Activated naive CD8-positive, alpha-beta T cell treated with anti-CD3 and anti-CD28 coated beads for 36 hours (primary cell): ENCODE results near the gene ARRB1. TPM values are rescaled to one million over a fixed set of nuclear protein-coding genes. Genes with fewer than 3 reads are reported as not detected.
"Not testable (repeated sequence)": the region's sequence is repeated elsewhere in the genome, so short reads cannot be mapped to it uniquely, and the experiment has no call there.

ENCODE experiments used
- DNase-seq: peaks from one replicate; pipeline ENCODE4 v3.0.0; 2021
- H3K27ac Mint-ChIP-seq: one replicate; pipeline ENCODE4 v1.8.0; 2022; ENCODE audit warnings: mild to moderate bottlenecking, moderate library complexity, mixed read lengths
- H3K27me3 Mint-ChIP-seq: one replicate; pipeline ENCODE4 v1.8.0; 2022; ENCODE audit warnings: mild to moderate bottlenecking, mixed read lengths
- H3K36me3 Mint-ChIP-seq: one replicate; pipeline ENCODE4 v1.8.0; 2021; ENCODE audit warnings: mild to moderate bottlenecking, mixed read lengths
- H3K4me1 Mint-ChIP-seq: one replicate; pipeline ENCODE4 v1.8.0; 2021; ENCODE audit warnings: mixed read lengths
- H3K4me3 Mint-ChIP-seq: one replicate; pipeline ENCODE4 v1.8.0; 2022; ENCODE audit warnings: mild to moderate bottlenecking, moderate library complexity, mixed read lengths
- H3K9me3 Mint-ChIP-seq: one replicate; pipeline ENCODE4 v1.8.0; 2022; ENCODE audit warnings: mixed read lengths
- total RNA-seq, 2 experiments: library from RNA; stranded (reverse); gene quantifications; one replicate each; pipeline ENCODE4 v1.2.3, GENCODE V29; 2021

The ARRB1 gene
- total RNA-seq, 2 experiments from 2014 or later, result 25.6 to 26.3 TPM

DNA sequence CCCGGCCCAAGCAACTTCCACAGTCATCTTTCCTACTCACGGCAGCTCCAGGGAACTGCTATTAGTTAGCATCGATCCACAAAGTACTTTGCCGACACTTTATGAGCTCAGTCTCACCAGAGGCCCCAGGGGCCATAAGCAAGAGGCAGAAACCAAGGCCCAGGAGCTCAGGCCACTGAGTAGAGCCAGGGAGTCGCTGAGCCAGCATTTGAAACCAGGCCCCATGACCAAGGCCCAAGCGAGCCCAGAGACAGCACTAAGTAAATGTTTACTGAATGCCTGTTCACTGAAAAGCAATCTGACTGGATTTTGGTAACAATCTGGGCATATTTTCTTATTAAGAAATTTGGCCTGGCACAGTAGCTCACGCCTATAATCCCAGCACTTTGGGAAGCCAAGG lies 43.3 kb downstream of the ARRB1 start:
- Mint-ChIP-seq H3K27ac (no peak overlapping the region), H3K4me3 (no peak overlapping the region), H3K27me3 (no peaks in the 10 kb centered on the region), H3K36me3 (peaks cover 2% of the 10 kb centered on the region), H3K4me1 (peaks cover 12% of the 10 kb centered on the region), H3K9me3 (no peaks in the 10 kb centered on the region)
- no peak for DNase-seq

DNA sequence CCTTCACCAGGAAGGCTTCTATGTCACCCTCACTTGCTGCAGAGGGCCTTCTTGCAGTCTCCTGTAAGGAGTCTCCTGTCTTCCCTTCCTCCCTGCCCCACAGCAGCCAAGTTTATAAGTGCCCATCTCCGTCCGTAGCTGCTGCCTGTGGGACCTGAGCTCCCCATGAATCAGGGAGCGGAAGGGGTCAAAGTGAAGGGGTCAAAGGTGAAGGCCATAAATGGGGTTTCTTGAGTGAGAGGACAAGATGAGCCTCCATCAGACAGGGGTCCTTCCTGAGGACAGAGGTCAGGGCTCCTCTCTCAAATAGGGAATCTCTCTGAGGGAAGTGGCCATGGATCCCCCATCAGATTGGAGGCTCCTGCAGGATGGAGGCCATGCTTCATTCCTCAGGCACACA lies 44.4 kb downstream of the ARRB1 start:
- no peak for DNase-seq
- Mint-ChIP-seq H3K4me3 (no peak overlapping the region), H3K27me3 (no peaks in the 10 kb centered on the region), H3K27ac (no peak overlapping the region), H3K36me3 (peaks cover 2% of the 10 kb centered on the region), H3K4me1 (peaks cover 15% of the 10 kb centered on the region), H3K9me3 (no peaks in the 10 kb centered on the region)

DNA sequence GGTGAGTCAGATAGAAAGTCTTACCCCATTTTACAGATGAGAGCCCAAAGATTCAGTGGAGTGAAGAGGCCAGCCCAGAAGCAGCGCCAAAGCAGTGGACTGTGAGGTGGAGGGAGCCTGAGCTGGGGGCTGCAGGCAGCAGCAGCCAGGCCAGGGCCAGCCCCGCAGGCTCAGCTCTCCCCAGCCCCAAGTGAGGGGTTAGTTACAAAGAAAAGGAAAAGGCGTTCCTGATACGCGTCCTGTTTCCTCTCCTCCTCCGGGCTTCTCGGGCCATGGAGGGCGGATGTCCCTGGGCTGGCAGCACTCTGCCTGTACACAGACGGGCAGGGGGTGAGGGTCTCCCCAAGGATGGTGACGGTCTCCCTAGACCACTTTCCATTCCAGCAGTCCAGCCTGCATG lies 44.9 kb downstream of the ARRB1 start:
- no peak for DNase-seq
- Mint-ChIP-seq H3K4me1 (peaks cover 15% of the 10 kb centered on the region), H3K27me3 (no peaks in the 10 kb centered on the region), H3K36me3 (peaks cover 2% of the 10 kb centered on the region), H3K9me3 (no peaks in the 10 kb centered on the region), H3K27ac (no peak overlapping the region), H3K4me3 (no peak overlapping the region)

DNA sequence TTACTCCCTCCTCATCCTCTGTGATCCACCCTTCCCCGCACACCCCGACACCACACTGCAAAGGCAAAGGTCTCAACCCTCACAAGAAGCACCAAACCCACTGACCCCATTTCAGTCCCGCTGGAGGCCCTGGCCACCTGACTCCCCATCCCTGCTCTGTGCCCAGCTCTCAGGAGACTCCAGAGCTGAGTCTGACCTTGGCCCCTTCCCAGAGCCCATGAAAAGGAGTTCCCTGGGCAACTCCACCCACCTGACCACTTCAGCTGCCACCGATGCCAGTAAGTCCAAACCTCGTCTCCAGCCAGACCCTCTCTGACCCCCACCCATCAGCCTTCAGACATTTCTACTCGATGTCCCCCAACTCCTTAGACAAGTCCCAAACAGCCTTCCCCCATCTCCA lies 45.5 kb downstream of the ARRB1 start:
- H3K4me1 Mint-ChIP-seq, result peaks cover 15% of the 10 kb centered on the region
- H3K36me3 Mint-ChIP-seq, result peaks cover 2% of the 10 kb centered on the region
- H3K27ac Mint-ChIP-seq, result no peak overlapping the region
- no peak overlapping the region for H3K4me3 Mint-ChIP-seq
- no peaks in the 10 kb centered on the region for H3K27me3 Mint-ChIP-seq
- no peak for DNase-seq
- no peaks in the 10 kb centered on the region for H3K9me3 Mint-ChIP-seq

DNA sequence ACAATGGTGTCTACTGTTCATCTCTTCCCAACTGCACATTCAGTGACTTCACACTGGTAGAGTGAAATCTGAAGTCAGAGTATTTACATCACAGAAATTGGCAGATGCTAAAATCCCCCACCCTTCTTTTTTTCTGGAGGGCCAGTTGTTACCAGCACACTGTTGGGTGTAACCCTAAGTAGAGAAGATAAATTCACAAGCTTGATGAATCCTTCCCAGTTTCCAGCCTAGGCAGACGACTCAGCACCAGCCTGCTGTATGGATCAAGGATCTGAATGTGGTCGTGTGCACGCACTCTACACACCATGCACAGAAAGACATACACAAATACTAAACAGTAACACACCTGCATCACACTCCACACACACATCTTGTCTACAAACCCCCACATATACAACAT lies 46.0 kb downstream of the ARRB1 start:
- no peaks in the 10 kb centered on the region for H3K27me3 Mint-ChIP-seq
- H3K9me3 Mint-ChIP-seq, result no peaks in the 10 kb centered on the region
- no peak overlapping the region for H3K4me3 Mint-ChIP-seq
- H3K27ac Mint-ChIP-seq, result no peak overlapping the region
- H3K36me3 Mint-ChIP-seq, result peaks cover 2% of the 10 kb centered on the region
- DNase-seq, result no peak
- peaks cover 15% of the 10 kb centered on the region for H3K4me1 Mint-ChIP-seq

DNA sequence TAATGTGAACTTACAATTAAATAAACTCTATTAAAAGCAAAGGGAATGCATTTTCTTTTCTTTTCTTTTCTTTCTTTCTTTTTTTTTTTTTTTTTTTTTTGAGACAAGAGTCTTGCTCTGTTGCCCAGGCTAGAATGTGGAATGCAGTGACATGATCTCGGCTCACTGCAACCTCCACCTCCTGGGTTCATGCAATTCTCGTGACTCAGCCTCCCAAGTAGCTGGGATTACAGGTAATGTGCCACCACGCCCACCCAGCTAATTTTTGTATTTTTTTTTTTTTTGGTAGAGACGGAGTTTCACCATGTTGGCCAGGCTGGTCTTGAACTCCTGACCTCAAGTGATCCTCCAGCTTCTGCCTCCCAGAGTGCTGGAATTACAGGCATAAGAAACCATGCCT lies 46.5 kb downstream of the ARRB1 start:
- H3K27me3 Mint-ChIP-seq, H3K9me3 Mint-ChIP-seq, H3K27ac Mint-ChIP-seq, DNase-seq, H3K36me3 Mint-ChIP-seq, H3K4me3 Mint-ChIP-seq: not testable (repeated sequence)
- peaks cover 15% of the 10 kb centered on the region for H3K4me1 Mint-ChIP-seq

DNA sequence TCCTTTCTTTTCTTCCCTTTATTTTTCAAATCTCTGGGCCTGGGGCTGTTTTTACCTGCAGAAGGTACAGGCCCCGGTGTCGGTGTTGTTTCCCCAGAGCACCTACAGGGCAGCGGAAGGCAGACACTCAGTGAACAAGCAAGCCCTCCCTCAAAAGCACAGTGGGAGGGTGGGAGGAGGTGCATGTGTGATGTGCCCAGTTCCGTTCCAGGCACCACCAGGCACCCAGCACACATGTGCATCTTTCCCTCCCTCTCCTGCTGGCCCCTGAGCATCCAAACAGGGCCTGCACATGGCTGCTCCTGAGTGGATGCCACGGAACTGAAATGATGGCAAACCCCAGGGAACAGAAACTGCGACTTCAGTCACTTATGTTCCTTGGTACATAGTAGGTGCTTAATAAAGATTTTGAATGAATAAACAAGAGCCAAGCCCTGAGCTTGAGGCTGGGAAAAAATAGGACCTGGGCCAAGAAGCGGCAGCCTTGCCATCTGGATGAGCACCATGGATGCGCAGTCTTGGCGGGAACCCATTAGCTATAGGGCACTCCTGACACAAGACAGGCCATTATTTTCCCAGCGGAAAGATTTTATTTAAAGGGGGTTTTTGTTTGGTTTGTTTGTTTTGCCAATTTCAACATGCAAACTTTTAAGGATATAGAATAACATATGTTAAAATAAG lies 47.8 kb downstream of the ARRB1 start:
- H3K4me1 Mint-ChIP-seq, result peaks cover 15% of the 10 kb centered on the region
- H3K27me3 Mint-ChIP-seq, result no peaks in the 10 kb centered on the region
- DNase-seq, result no peak
- H3K9me3 Mint-ChIP-seq, result no peaks in the 10 kb centered on the region
- no peak overlapping the region for H3K4me3 Mint-ChIP-seq
- peaks cover 2% of the 10 kb centered on the region for H3K36me3 Mint-ChIP-seq
- H3K27ac Mint-ChIP-seq, result no peak overlapping the region

DNA sequence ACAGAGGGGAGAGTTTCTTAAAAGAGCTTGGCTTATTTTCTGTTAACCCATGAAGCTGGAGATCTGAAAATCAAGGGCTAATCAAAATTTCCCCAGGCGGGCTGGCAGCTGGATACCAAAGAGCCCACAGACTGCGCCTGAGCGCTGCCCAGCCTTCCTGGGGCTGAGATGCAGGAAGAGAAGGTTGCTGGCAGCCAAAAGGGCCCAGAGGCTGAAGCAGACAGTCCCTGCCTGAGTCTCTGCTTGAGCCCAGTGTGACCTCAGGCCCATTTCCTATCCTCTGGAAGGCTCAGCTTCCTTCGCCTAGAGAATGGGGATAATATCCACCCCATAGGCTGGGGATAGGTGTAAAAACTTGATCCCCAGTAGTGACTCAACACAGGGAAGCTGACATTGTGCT lies 49.1 kb downstream of the ARRB1 start:
- peaks cover 2% of the 10 kb centered on the region for H3K36me3 Mint-ChIP-seq
- no peaks in the 10 kb centered on the region for H3K27me3 Mint-ChIP-seq
- no peaks in the 10 kb centered on the region for H3K9me3 Mint-ChIP-seq
- no peak overlapping the region for H3K4me3 Mint-ChIP-seq
- no peak overlapping the region for H3K27ac Mint-ChIP-seq
- H3K4me1 Mint-ChIP-seq, result peaks cover 15% of the 10 kb centered on the region
- DNase-seq, result no peak

DNA sequence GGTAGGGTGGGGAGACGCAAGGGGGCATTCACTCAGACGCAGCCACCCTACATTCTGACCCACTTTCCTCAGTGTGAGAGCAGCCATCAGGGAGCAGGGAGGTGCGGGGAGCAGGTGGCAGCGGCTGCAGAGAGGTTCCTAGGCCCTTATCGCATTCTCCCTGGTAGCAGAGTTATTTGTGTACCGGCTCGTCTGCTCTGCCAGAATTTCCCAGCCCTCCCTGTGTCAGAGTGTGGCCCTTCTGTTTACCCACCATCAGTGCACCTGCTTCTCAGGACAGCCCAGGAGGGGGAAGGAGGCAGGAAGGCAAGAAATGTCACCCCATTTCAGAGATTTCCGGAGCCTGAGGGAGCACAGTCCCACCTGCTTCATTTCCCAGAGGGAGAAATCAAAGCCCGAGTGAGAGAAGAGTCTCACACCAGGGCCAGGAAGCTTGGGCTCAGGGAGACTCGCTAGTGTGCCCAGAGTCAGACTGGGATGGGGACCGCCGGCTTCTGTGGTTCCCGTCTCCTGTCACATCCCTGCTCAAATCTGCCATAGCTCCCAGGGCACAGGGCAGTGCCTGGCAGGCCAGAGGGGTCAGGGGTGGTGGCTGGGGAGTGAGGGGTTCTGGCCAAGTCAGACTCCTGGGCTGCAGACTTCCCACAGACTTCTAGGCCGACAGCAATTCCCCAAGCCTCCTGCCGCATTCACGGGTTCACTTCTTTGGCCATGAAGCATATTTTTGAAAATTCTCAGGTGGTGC lies 49.7 kb downstream of the ARRB1 start:
- Mint-ChIP-seq H3K4me1 (peaks cover 13% of the 10 kb centered on the region), H3K27me3 (no peaks in the 10 kb centered on the region), H3K9me3 (no peaks in the 10 kb centered on the region), H3K36me3 (peaks cover 2% of the 10 kb centered on the region), H3K27ac (no peak overlapping the region), H3K4me3 (no peak overlapping the region)
- no peak for DNase-seq

DNA sequence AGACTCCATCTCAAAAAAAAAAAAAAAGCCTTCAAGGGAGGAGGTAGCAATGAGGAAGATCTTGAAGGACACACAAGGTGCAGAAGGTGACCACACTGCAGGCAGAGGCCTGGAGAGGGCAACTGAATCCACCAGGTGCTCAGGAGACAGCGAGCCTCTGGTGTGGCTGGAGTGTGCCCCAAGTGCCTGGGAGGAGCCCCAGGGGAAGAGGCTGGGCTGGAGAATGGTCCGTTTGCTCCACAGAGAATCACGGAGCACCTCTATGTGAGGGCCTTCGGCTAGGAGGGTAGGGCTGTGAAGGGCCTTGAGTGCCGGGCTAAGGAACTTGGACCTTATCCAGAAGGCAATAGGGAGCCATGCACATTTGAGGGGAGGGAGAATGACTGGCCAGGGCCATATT lies 50.3 kb downstream of the ARRB1 start:
- Mint-ChIP-seq H3K9me3 (no peaks in the 10 kb centered on the region), H3K4me1 (peaks cover 13% of the 10 kb centered on the region), H3K36me3 (peaks cover 4% of the 10 kb centered on the region)

DNA sequence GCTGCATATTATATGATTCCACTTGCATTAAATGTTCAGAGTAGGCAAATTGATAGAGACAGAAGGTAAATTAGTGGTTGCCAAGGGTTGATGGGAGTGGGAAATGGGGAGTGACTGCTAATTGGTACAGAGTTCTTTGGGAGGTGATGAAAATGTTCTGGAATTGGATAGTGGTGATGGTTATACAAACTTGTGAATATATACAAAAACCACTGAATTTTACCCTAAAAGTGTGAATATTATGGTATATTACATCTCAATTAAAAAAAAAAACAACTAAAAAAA lies 52.5 kb downstream of the ARRB1 start:
- H3K4me1 Mint-ChIP-seq, result peaks cover 12% of the 10 kb centered on the region
- no peak overlapping the region for H3K27ac Mint-ChIP-seq
- H3K9me3 Mint-ChIP-seq, result no peaks in the 10 kb centered on the region
- DNase-seq, result no peak
- no peak overlapping the region for H3K4me3 Mint-ChIP-seq
- peaks cover 9% of the 10 kb centered on the region for H3K36me3 Mint-ChIP-seq
- H3K27me3 Mint-ChIP-seq, result no peaks in the 10 kb centered on the region

More for the DNA sequence above, 50.3 kb downstream of the ARRB1 start:
- no peak for DNase-seq
- Mint-ChIP-seq H3K27ac (no peak overlapping the region), H3K4me3 (no peak overlapping the region), H3K27me3 (no peaks in the 10 kb centered on the region)

DNA sequence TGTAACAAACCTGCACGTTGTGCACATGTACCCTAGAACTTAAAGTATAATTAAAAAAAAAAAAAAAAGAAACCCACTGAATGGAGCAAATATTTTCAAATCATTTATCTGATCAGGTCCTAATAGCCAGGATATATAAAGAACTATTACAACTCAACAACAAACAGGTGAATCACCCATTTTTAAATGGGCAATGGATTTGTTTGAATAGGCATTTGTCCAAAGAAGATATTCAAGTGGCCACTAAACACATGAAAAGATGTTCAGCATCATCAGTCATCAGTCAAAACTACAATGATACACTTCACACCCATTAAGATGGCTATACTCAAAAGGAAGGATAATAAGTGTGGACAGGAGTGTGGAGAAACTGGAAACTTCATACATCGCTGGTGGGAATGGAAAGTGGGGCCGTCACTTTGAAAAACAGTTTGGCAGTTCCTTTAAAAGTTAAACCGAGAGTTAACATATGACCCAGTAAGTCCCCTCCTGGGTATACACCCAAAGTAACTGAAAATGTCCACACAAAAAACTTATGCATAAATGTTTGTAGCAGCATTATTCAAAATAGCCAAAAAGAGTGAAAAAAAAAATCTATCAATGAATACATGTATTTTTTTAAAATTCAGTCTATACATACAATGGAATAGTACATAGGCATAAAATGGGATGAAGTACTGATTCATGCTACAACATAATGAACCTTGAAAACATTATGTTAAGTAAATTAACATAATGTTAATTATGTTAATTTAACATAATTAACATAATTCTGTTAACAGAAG lies 53.1 kb downstream of the ARRB1 start:
- H3K27me3 Mint-ChIP-seq, result no peaks in the 10 kb centered on the region
- no peaks in the 10 kb centered on the region for H3K9me3 Mint-ChIP-seq
- peaks cover 9% of the 10 kb centered on the region for H3K36me3 Mint-ChIP-seq
- H3K4me1 Mint-ChIP-seq, result peaks cover 17% of the 10 kb centered on the region
- H3K4me3 Mint-ChIP-seq, result no peak overlapping the region
- no peak overlapping the region for H3K27ac Mint-ChIP-seq
- no peak for DNase-seq

DNA sequence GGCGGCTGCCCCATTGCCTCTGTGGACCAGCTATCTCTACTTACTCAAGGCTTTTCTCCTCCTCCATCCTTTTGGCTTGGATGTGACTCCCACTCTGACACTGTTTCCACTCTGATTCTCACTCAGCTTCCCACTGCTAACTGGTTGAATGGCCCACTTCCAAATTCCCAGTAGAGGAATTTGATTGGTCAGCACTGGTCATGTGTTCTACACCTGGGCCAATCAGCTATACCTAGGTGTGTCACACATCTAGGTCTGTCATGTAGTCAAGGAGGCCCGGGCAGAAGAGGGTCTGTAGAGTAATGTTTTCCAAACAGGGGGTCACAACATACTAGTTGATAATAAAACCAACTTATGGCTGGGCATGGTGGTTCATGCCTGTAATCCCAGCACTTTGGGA lies 57.6 kb downstream of the ARRB1 start:
- H3K4me3 Mint-ChIP-seq, result no peak overlapping the region
- H3K27me3 Mint-ChIP-seq, result no peaks in the 10 kb centered on the region
- no peak for DNase-seq
- H3K4me1 Mint-ChIP-seq, result peaks cover 15% of the 10 kb centered on the region
- H3K9me3 Mint-ChIP-seq, result no peaks in the 10 kb centered on the region
- H3K36me3 Mint-ChIP-seq, result peaks cover 9% of the 10 kb centered on the region
- H3K27ac Mint-ChIP-seq, result no peak overlapping the region

DNA sequence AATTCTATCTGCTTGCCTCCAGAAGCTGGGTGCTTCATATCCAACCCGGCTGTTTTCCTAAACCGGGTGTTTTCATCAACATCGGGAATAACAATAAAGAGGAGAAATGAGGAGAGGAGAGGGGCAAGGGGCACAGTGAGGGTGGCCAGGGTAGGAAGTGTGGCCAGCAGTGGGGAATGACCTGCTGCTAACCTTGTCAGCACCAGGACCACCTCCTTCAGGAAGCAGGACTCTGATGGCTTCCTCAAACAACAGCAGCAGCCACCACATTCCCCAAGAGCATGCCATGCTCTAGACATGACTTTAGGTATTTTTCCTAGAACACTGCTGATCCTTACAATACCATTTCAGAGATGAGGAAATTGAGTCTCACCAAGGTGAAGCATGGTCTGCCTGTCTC lies 58.5 kb downstream of the ARRB1 start:
- Mint-ChIP-seq H3K4me1 (peaks cover 15% of the 10 kb centered on the region), H3K36me3 (peaks cover 9% of the 10 kb centered on the region), H3K9me3 (no peaks in the 10 kb centered on the region), H3K4me3 (no peak overlapping the region), H3K27me3 (no peaks in the 10 kb centered on the region), H3K27ac (no peak overlapping the region)
- no peak for DNase-seq

DNA sequence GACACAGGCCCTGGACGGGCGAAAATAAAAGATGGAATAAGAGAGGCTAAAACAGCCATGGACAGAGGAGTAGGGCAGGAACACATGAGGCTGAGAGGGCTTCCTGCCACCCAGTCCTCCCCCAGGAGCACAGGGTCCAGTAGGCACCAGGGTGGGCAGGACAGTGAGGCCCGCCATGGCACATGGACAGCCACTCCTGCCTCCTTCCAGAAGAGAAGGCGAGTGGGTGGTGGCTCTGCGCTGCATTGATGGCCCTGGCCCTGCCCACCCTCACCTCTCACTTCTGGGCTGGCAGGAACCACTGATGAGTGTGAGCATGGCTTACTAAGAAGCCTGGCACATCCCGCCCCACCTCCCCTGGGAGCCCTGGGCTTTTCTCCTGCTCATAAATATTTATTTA lies 59.7 kb downstream of the ARRB1 start:
- Mint-ChIP-seq H3K36me3 (peaks cover 9% of the 10 kb centered on the region), H3K9me3 (no peaks in the 10 kb centered on the region), H3K4me3 (no peak overlapping the region), H3K27me3 (no peaks in the 10 kb centered on the region), H3K27ac (no peak overlapping the region), H3K4me1 (peaks cover 15% of the 10 kb centered on the region)
- no peak for DNase-seq
